ENCODE data around the gene FES.
A peak's percentile ranks its signal among the peaks of the same experiment; 100 is the strongest.
"Not testable (repeated sequence)": the region's sequence is repeated elsewhere in the genome, so short reads cannot be mapped to it uniquely, and the experiment has no call there.

FES gene

DNA sequence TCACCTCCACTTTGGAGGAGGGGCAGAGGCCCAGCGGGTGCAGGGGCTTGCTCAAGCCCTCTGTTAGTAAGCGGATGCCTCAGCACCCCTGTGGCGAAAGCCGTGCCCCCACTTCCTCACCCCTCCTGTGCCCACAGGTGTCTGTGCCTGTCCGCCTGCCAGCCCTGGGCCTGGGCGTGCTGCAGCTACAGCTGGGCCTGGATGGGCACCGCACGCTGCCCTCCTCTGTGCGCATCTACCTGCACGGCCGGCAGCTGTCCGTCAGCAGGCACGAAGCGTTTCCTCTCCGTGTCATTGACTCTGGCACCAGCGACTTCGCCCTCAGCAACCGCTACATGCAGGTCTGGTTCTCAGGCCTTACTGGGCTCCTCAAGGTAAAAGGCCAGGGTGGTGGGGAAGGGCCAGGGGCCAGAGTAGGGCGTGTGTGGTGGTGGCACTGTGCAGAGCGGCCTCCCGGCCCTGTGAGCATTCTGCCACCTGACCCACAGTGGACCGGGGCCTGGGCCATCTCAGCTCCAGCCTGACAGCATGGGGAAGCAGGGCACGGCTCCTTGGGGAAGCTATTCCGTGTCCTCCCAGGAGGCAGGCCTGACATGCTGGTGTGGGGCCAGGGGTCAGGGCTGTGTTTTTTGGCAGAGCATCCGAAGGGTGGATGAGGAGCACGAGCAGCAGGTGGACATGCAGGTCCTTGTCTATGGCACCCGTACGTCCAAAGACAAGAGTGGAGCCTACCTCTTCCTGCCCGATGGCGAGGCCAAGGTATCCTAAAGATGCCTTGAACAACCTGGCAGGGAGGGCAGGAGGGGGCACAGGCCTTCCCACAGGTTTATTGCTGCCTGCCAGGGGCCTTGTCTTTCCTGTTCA, 27.8 kb downstream of the FES start:
- DNase-seq: no peak

DNA sequence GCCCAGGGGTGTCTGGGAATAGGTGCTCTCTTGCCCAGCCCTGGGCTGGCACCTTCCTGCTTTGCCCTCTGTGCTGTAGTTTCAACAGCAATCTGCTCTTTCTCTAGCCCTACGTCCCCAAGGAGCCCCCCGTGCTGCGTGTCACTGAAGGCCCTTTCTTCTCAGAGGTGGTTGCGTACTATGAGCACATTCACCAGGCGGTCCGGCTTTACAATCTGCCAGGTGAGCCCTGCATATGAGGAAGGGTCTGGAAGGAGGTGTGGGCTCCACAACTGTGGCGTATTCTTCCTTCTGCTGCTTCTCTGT, 28.4 kb downstream of the FES start:
- no peak for DNase-seq

DNA sequence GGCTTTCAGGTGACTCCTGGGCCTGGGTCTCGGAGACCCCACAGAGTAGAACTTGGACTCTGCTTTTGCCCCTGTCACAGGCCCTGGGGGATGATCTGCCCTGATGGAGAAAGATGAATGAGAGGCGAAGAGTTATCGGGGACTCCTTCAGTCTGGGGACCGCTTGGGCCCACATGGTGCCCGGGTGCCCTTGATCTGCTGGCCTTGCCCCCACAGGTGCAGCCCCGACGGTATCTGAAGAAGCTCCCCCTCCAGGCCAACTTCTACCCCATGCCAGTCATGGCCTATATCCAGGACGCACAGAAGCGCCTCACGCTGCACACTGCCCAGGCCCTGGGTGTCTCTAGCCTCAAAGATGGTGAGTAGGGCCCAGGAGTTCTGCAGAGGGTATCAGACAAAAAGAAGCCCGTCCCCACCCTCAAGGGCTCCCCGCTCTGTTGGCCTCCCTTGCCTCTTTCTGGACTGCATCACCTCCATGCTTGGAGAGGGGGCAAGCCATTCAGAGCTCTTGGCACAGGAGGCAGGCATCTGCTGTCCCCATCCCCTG, 29.2 kb downstream of the FES start:
- DNase-seq: no peak

DNA sequence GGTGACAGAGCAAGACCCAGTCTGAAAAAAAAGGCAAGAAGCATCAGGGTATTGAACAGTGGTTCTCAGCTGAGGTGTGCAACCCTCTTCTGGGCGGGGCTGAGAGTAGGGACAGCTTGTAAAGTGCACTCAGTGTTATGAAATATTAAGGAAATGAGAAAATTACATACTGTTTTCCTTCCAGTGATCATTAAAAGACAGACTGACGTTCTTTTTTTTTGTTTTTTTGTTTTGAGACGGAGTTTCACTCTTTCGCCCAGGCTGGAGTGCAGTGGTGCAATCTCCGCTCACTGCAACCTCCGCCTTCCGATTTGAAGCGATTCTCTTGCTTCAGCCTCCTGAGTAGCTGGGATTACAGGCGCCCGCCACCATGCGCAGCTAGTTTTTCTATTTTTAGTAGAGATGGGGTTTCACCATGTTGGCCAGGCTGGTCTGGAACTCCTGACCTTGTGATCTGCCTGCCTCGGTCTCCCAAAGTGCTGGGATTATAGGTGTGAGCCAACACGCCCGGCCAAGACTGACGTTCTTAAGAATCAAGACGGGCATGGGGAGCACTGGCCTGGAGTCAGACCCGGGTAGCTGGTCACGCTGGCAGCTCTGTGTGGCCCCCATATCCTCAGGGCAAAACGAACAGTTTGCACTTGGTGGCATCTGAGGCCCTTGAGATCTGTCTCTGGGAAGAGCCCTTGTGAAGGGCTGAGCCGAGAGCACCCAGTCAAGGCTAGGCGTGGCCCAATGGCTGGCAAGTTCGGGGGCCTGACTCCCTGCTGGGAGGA, 30.2 kb downstream of the FES start:
- no peak for DNase-seq

DNA sequence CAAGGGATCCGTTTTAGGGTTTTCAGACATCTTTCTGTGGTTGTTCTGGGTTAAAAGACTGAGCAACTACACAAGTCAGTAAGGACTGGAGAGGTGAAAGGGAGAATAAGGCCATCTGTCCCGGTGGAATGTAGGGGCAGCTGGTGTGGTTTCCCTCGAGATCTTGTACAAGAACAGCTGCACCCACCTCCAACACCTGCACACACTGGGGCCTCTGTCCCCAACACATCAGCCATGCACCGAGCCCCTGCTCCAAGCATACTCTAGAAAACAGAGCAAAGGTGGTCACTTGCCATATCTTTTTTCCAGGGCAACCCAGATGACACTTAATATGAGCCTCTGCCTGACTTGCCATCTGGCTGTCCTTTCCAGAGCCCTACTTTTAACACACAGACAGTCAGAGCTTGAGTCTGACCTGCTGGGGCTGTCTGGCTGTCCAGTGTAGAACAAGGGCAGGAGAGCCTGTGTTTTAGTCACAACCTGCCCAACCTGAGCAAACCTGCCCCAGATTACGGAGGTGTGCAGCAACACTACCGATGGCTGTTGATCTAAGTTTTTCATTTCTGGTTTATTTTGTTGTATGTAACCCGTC, 31.0 kb downstream of the FES start:
- DNase-seq: no peak

DNA sequence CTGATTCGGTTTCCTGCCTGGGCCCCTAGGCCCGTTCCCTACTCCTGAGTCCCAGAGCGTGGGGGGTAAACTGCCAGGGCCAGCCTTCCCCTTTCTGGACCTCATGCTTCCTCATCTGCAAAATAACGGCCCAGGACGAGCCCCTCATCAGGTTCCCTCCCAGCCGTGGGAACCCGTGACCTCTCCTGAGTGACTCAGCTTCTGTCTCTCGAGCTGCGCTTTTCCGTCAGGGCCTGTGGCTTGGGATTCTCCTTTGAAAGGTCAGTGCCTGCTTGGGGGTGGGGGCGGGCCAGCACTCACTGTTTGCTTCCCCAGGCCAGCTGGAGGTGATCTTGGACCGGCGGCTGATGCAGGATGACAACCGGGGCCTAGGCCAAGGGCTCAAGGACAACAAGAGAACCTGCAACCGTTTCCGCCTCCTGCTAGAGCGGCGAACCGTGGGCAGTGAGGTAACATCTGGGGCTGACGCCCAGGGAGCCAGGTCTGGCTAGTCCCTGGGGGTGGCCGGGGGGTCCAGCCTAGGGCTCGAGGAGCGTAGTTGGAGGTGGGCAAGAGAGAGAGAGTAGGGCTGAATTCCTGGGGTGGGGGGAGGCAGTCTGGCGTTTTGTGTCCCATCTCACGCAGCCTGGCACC, 31.6 kb downstream of the FES start:
- DNase-seq: no peak

DNA sequence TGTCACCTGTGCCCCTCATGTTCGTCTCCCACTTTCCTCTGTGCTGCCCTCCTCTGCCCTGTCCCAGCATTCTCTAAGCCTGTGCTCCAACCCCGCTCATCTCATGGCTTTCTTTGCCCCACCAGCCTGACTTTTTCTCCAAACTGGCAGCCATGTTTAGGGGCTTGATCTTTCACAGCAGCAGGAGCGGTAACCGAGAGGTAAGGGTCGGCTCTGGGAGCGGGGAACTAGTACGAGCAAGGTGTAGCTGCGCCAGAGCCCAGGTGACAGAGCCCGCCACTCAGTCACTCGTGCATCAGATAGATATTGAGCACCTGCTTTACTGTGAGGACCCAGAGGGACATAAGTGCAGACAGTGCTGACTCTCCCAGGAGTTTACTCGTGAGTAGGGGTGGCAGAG, 32.2 kb downstream of the FES start:
- DNase-seq: no peak

DNA sequence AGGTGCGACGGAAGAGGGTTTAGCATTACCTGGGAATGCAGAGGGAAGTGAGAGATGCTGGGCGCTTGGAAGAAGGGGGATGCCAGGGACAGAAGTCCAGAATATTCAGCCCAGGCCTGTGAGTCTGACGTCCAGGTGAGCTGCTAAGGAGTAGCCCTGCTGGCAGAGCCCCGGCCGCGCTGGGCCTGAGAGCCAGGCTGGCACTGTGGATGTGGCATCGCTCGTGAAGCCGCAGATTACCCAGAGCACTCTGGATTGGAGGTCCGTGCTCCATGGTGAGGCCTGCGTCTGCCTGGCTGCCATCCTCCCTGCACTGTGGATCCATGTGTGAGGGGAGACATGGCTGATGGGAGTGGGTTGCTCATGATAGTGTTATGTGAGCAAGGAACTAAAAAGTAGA, 33.3 kb downstream of the FES start:
- DNase-seq: no peak

DNA sequence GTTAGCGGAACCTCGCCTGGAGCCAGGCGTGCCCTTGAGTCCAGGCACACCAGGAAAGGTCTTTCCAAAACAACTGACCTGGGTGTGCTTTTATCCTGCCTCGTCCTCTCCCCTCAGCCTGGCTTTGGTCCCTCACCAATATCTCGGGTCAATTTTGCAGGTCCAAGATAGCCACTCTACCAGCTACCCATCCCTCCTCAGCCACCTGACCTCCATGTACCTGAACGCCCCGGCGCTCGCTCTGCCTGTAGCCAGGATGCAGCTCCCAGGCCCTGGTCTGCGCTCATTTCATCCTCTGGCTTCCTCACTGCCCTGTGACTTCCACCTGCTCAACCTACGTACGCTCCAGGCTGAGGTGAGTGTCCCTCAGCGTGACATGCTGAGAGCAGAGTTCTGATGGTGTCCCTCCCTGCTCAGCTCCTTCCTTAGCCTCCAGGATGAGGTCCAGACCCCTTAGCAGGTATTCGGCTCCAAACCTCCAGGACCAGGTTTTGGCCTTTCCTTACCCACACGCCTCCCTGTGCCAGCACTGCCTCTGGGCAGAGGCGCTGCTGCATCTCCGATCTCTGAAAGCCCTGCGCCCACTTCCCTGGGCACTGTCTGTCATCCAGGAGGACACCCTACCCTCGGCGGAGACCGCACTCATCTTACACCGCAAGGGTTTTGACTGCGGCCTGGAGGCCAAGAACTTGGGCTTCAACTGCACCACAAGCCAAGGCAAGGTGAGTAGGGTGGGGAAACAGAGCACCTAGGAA, 33.9 kb downstream of the FES start:
- DNase-seq: no peak

DNA sequence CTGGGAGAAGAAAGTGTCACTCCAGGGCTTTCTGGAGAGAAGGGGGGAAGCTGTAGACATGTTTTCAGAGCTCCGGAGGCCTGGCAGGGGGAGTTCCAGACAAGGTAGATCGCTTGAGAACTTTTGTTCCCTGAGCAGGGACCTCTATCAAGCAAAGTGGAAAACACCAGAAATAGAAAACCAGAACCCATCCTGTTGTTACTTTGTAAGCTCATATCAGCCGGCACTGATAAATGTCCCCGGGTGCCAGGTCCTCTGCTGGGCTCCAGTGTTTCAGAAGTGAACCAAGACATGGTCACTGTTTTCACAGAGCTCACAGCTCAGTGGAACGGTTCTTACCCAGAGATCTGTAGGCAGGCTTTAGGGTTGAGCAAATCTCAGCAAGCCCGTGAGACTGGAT, 34.5 kb downstream of the FES start:
- no peak for DNase-seq

DNA sequence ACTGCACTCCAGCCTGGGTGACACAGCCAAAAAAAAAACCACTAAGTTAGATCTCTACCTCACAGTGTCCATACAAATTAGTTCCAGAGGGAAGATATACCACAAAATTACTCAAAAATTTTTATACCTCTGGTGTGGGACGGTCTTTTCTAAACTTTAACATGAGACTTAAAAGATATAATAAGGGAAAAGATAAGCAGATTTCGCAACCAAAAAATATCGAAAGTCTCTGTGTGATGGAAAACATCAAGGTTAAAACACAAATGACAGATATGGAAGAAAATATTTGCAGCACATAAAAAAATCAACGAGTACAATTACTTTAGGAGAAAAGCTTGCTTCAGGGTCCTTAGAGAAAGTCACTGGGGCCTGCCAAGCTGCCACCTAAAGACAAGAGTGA, 37.6 kb downstream of the FES start:
- no peak for DNase-seq

DNA sequence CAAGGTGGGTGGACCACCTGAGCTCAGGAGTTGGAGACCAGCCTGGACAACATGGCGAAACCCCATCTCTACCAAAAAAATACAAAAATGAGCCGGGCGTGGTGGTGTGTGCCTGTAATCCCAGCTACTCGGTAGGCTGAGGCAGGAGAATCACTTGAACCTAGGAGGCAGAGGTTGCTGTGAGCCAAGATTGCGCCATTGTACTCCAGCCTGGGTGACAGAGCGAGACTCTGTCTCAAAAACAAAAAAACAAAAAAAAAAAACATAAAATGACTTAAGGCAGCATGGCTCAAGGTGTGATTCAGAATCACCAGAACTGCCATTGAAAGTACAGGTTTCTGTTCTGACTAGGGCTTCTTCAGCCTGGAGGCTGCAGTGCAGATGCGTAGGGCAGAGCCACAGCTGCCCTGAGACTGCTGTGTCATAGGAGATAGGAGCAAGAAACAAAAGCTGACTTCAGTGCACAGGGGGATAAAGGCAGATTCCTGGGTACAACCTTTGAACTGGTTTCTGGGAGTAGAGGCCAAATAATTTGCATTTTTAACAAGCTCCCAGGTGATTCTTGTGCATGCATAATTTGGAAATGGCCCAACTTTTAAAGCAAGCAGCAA, 38.5 kb downstream of the FES start:
- DNase-seq: not testable (repeated sequence)

DNA sequence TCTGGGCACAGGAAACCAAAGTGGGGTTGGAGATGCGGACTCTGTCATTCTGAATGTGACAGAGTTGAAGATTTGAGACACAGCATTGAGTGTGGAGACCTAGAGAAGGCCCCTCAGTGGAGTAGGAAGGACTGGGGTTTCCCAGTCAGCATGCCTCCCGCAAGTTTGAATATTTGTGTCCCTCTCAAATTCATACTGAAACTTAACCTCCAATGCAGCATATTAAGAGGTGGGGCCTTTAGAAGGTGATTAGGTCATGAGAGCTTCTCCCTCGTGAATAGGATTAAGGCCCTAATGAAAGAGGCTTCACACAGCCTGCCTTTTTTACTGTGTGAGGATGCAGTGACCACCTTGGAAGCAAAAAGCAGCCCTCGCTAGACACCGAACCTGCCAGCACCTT, 40.1 kb downstream of the FES start:
- DNase-seq: no peak

DNA sequence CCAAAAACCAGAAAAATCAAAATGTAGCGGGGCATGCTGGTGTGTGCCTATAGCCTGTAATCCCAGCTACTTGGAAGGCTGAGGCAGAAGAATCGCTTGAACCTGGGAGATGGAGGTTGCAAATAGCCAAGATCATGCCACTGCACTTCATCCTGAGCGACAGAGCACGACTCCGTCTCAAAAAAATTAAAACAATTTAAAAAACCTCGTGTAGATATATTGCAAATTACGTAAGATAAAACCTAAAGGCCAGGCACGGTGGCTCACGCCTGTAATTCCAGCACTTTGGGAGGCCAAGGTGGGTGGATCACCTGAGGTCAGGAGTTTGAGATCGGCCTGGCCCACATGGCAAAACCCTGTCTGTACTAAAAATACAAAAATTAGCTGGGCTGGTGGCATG, 42.5 kb downstream of the FES start:
- not testable (repeated sequence) for DNase-seq

DNA sequence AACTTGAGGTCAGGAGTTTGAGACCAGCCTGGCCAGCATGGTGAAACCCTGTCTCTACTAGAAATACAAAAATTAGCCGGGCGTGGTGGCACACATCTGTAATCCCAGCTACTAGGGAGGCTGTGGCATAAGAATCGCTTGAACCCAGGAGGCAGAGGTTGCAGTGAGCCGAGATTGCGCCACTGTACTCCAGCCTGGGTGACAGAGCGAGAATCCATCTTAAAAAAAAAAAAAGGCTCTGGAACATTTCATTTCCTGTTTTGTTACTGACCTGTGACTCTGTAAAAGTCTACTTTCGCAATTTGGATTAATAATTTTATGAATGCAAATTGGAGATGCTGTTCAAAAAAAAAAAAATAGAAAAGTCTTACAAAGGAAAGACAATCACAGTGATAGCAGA, 43.8 kb downstream of the FES start:
- not testable (repeated sequence) for DNase-seq

DNA sequence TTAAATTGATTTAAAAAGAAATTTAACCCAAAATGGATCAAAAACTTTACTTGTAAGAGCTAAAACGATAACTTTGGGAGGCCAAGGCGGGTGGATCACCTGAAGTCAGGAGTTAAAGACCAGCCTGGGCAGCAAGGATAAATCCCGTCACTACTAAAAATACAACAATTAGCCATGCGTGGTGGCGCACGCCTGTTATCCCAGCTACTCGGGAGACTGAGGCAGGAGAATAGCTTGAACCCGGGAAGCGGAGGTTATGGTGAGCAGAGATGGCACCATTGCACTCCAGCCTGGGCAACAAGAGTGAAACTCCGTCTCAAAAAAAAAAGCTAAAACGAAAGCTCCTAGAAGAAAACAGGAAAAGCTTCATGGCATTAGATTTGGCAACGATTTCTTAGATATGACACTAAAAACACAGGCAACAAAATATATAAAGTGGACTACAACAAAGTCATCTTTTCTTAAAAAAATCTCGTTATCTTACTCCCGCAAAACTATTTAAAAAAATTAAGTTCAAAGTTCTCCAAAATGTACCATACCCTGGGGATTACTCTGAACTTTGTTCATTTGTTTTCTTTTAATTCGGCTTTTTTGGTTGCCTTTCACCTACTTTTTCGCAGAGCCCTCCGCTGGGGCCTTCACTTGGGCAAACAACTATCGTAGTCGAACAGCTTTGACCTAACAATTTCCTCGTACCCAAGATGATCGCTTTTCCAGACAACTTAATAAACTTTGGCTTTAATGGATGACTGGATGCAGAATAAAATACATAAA, 45.1 kb downstream of the FES start:
- DNase-seq: no peak

DNA sequence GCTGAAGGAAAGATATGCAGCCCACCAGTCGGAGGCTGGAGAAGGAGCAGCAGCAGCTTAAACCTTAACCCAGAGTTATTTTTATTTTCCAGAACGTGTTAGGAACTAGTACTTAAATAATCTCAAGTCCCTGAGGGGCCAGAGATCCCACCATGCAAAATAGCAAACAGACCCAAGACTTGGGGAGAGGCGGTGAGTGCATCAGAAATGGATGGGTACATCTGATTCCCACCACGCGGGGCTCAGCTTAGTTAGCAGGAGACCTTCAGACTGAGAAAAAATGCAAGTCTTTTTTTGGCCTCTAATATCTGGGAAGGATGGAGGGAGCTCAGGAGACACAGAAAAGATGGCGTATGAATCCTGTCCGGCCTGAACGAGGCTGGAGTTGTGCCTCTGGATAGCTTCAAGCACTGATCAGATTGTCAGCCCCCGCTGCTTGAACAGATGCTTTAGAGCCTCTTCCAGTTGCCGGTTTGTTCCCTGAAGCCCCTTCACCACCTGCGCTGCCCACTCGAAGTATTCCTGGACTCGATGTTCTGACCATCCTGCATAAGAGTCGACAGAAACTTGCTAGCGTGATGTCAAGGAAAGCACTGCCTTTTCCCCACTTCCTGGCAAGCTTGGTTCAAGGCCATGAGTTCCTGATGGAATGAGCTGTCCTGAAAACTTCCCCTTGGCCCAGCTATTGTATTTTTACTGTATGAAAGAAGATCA, 46.7 kb downstream of the FES start:
- peak; percentile 23 for DNase-seq

DNA sequence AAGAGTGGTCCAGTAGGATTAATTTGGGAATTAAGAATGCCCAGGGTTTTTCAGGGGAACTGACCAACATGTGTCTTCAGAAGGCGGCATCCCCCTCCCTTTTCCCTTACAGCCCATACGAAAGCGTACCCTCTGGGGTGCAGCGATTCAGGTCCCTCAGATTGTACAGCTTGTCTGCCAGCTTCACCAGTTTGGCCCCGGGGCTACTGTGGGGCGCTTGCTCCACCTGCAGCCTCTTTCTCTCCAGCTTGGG, 47.2 kb downstream of the FES start:
- no peak for DNase-seq

DNA sequence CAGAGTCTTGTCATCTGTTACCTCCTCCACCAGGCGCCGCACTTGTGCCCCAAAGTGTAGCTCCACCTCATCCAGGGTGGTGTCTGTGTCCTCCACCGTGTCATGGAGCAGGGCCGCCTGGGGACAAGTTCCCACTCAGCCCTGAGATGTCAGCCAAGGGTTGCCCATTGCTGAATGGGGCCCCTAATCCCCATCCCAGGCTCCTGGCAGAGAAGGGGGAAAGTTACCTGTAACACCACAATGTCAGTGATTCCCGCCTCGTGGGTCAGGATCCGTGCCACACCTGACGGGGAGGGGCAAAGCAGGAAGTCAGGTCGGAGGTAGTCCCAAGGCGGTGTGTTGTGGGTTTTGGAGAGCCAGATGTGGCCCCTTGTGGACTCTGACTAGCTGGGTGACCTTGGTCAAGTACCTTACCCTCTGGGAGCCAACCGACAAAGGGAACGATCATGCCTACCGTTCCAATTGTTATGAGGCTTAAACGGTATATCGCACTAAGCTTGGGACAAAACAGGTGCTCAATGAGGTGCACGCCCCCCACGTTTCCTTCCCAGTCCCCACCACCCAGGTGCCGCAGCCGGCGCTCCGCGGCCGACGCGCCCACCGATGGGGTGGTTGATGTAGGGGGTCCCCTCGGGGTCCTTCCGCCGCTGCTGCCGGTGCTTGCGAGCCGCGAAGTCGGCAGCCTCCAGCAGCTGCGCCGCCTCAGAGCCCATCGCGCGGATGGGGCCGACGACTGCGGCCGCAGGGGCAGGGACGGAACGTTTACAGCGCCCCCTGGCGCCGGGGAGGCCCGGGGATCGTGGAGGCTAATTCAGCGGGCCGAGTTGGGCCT, 47.7 kb downstream of the FES start, which contains the start of gene HDDC3:
TSS of gene HDDC3 (minus strand) at position 722 of the 832 bp plus-strand sequence. CDS start at position 713, 9 bp downstream.
- DNase-seq: peak; percentile 83

DNA sequence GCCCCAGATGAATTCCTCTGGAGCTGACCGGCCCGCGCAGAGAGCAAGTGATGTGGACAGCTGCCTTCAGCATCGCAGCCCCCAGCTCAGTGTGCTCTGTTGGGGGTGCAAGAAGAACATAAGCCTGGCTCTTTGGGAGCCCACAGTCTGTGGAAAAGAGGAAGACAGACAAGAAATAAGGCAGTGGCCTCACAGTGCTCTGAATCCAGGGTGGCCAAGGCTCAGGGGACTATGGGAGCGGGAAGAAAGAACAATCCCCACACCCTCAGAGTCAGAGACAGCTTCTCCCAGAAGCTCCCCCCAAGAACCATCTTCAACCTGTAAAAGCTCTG, 48.3 kb downstream of the FES start:
- DNase-seq: no peak
